ENCODE measurements around the gene SOX13.

Gene SOX13

DNA sequence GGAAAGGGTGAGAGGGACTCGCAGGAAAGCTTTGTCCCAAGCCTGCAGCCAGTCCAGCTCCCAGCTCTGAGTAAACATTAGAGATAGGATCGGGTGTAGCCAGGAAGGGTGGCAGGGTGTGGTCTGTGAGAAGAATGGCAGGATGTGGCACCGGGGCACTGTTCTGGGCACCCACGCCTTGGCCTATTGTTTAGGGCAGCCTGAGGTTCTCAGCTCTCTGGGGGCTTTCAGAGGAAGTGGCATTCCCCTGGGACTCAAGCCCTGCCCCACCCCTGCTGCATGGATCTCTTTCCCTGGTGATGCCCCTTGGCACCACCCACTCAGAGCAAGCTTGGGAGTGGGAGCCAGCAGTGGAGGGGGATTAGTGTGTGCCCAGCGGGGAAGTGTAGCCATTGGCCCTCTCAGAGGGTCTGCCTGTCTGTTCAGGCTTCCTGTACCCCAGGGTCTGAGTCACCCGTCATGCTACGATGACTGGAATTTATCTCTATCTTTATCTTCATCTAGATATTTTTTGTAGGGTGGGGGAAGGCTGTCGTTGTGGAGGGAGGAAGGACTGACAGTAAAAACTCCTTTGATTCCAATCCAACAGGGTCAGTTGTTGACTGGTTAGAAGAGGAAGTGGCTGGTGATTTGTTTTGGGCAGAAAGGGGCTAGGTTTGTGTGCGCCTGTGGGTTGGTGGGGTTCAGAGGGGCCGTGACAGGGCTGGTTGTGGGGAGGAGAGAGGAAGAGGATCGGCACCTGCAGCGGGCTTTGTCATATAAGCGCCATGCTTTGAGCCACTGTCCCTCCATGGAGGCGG, 31.6 kb downstream of the SOX13 start:
- TF ChIP-seq ZBTB7A (IDR thresholded peaks at IDR 0.05; ENCODE audit: low read depth), result no peak
- no peak for TF ChIP-seq TAF1 (IDR thresholded peaks at IDR 0.05; ENCODE audit: low read depth)
- TF ChIP-seq CREB1 (IDR thresholded peaks at IDR 0.05; ENCODE audit: low read depth), result no peak
- no peak for TF ChIP-seq RAD21 (IDR thresholded peaks at IDR 0.05; ENCODE audit: low read depth)
- no peak for TF ChIP-seq CEBPB (IDR thresholded peaks at IDR 0.05)
- TF ChIP-seq, protein P1, sequence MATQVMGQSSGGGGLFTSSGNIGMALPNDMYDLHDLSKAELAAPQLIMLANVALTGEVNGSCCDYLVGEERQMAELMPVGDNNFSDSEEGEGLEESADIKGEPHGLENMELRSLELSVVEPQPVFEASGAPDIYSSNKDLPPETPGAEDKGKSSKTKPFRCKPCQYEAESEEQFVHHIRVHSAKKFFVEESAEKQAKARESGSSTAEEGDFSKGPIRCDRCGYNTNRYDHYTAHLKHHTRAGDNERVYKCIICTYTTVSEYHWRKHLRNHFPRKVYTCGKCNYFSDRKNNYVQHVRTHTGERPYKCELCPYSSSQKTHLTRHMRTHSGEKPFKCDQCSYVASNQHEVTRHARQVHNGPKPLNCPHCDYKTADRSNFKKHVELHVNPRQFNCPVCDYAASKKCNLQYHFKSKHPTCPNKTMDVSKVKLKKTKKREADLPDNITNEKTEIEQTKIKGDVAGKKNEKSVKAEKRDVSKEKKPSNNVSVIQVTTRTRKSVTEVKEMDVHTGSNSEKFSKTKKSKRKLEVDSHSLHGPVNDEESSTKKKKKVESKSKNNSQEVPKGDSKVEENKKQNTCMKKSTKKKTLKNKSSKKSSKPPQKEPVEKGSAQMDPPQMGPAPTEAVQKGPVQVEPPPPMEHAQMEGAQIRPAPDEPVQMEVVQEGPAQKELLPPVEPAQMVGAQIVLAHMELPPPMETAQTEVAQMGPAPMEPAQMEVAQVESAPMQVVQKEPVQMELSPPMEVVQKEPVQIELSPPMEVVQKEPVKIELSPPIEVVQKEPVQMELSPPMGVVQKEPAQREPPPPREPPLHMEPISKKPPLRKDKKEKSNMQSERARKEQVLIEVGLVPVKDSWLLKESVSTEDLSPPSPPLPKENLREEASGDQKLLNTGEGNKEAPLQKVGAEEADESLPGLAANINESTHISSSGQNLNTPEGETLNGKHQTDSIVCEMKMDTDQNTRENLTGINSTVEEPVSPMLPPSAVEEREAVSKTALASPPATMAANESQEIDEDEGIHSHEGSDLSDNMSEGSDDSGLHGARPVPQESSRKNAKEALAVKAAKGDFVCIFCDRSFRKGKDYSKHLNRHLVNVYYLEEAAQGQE (IDR thresholded peaks at IDR 0.05; ENCODE audit: low read depth), result no peak
- no peak for TF ChIP-seq NFIC (IDR thresholded peaks at IDR 0.05)
- no peak for TF ChIP-seq TEAD4 (IDR thresholded peaks at IDR 0.05)
- TF ChIP-seq EP300 (IDR thresholded peaks at IDR 0.05; ENCODE audit: borderline replicate concordance), result no peak
- TF ChIP-seq, protein P2, sequence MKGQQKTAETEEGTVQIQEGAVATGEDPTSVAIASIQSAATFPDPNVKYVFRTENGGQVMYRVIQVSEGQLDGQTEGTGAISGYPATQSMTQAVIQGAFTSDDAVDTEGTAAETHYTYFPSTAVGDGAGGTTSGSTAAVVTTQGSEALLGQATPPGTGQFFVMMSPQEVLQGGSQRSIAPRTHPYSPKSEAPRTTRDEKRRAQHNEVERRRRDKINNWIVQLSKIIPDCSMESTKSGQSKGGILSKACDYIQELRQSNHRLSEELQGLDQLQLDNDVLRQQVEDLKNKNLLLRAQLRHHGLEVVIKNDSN (IDR thresholded peaks at IDR 0.05), result no peak
- TF ChIP-seq, protein P3, sequence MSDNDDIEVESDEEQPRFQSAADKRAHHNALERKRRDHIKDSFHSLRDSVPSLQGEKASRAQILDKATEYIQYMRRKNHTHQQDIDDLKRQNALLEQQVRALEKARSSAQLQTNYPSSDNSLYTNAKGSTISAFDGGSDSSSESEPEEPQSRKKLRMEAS (IDR thresholded peaks at IDR 0.05), result no peak
- no peak for TF ChIP-seq FOXM1 (IDR thresholded peaks at IDR 0.05; ENCODE audit: borderline replicate concordance, low read depth)
- no peak for TF ChIP-seq YY1 (IDR thresholded peaks at IDR 0.05; ENCODE audit: low read depth)
- no peak for TF ChIP-seq EGR1 (IDR thresholded peaks at IDR 0.05)
- no peak for TF ChIP-seq TCF12 (IDR thresholded peaks at IDR 0.05; ENCODE audit: low read depth)

DNA sequence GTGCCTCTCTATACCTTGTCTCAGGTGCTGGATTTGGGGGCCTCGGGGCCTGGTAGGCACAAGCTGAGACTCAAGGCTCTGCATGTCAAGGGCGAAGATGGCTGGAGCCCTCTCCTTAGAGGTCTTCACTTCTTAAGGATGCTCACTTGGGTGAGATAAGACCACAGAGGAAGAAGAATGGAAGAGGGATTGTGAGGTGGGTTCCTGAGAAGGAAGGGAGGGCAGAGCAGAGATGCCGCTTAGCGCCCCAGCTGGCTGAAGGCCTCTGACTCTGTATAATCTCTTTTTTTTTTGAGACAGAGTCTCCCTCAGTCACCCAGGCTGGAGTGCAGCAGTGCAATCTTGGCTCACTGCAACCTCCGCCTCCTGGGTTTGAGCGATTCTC, 32.2 kb downstream of the SOX13 start:
- TF ChIP-seq NFIC (IDR thresholded peaks at IDR 0.05) (no peak), TCF12 (IDR thresholded peaks at IDR 0.05; ENCODE audit: low read depth) (no peak), CEBPB (IDR thresholded peaks at IDR 0.05) (no peak), EP300 (IDR thresholded peaks at IDR 0.05; ENCODE audit: borderline replicate concordance) (no peak), YY1 (IDR thresholded peaks at IDR 0.05; ENCODE audit: low read depth) (no peak), ZBTB7A (IDR thresholded peaks at IDR 0.05; ENCODE audit: low read depth) (no peak), TEAD4 (IDR thresholded peaks at IDR 0.05) (no peak), TAF1 (IDR thresholded peaks at IDR 0.05; ENCODE audit: low read depth) (no peak), CREB1 (IDR thresholded peaks at IDR 0.05; ENCODE audit: low read depth) (no peak), RAD21 (IDR thresholded peaks at IDR 0.05; ENCODE audit: low read depth) (no peak)
- TF ChIP-seq, protein P2 (IDR thresholded peaks at IDR 0.05), result no peak
- TF ChIP-seq, protein P1 (IDR thresholded peaks at IDR 0.05; ENCODE audit: low read depth), result no peak

DNA sequence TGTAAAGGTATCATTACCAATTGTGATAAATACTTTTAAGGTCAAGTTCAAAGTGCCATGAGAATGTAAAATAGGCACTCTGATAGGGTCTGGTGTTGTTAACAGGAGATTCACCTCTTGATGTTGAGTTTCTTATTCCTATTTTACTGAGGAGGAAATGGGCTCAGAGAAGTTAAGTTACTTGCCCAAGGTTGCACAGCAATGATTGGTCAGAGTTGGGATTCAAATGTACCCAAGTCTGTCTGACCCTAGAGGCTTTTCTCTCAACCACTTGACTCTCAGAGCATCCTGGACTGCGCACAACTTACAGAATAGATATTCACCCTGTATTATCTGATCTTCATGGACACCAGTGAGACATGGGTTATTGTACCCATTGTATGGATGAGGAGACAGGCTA, 33.9 kb downstream of the SOX13 start:
- TF ChIP-seq RAD21 (IDR thresholded peaks at IDR 0.05; ENCODE audit: low read depth) (no peak), YY1 (IDR thresholded peaks at IDR 0.05; ENCODE audit: low read depth) (no peak), TCF12 (IDR thresholded peaks at IDR 0.05; ENCODE audit: low read depth) (no peak), CEBPB (IDR thresholded peaks at IDR 0.05) (no peak), FOXM1 (IDR thresholded peaks at IDR 0.05; ENCODE audit: borderline replicate concordance, low read depth) (no peak), CREB1 (IDR thresholded peaks at IDR 0.05; ENCODE audit: low read depth) (no peak), ZBTB7A (IDR thresholded peaks at IDR 0.05; ENCODE audit: low read depth) (no peak), TEAD4 (IDR thresholded peaks at IDR 0.05) (no peak), NFIC (IDR thresholded peaks at IDR 0.05) (no peak), TAF1 (IDR thresholded peaks at IDR 0.05; ENCODE audit: low read depth) (no peak), EP300 (IDR thresholded peaks at IDR 0.05; ENCODE audit: borderline replicate concordance) (no peak), EGR1 (IDR thresholded peaks at IDR 0.05) (no peak)
- TF ChIP-seq, protein P3 (IDR thresholded peaks at IDR 0.05), result no peak
- TF ChIP-seq, protein P2 (IDR thresholded peaks at IDR 0.05), result no peak
- TF ChIP-seq, protein P1 (IDR thresholded peaks at IDR 0.05; ENCODE audit: low read depth), result no peak
